IMR-90 (cell line): Measurements from ENCODE around the gene IL20.

ENCODE experiments used
- BHLHE40 ChIP-seq: fragments of 150-350 bp; IDR thresholded peaks from 2 replicates; pipeline ENCODE4 v1.6.1; 2016; ENCODE audit warnings: mild to moderate bottlenecking, low read depth, low read length
- CEBPB ChIP-seq: IDR thresholded peaks from 2 replicates; pipeline ENCODE4 v1.6.1; 2012; ENCODE audit warnings: low read depth, low read length, improper control_type of control experiment
- CHD1 ChIP-seq: IDR thresholded peaks from 2 replicates; pipeline ENCODE4 v1.6.1; 2012; ENCODE audit warnings: low read depth, low read length, improper control_type of control experiment
- FOS ChIP-seq: fragments of 150-350 bp; IDR thresholded peaks from 2 replicates; pipeline ENCODE4 v1.6.1; 2016; ENCODE audit warnings: low read depth, low read length
- MAFK ChIP-seq: IDR thresholded peaks from 2 replicates; pipeline ENCODE4 v1.6.1; 2012; ENCODE audit warnings: low read depth, low read length, improper control_type of control experiment
- MAZ ChIP-seq: IDR thresholded peaks from 2 replicates; pipeline ENCODE4 v1.6.1; 2012; ENCODE audit warnings: low read depth, mild to moderate bottlenecking, low read length, improper control_type of control experiment, moderate library complexity, borderline replicate concordance
- MXI1 ChIP-seq: IDR thresholded peaks from 2 replicates; pipeline ENCODE4 v1.6.1; 2012; ENCODE audit warnings: low read depth, mild to moderate bottlenecking, low read length, moderate library complexity, borderline replicate concordance
- POLR2A ChIP-seq: IDR thresholded peaks from 2 replicates; pipeline ENCODE4 v1.6.1; 2012; ENCODE audit warnings: mild to moderate bottlenecking, low read depth, low read length
- RAD21 ChIP-seq: IDR thresholded peaks from 2 replicates; pipeline ENCODE4 v1.6.1; 2012; ENCODE audit warnings: low read length, improper control_type of control experiment
- RCOR1 ChIP-seq: IDR thresholded peaks from 2 replicates; pipeline ENCODE4 v1.6.1; 2012; ENCODE audit warnings: mild to moderate bottlenecking, low read length, improper control_type of control experiment; ENCODE audit not compliant: insufficient replicate concordance
- RFX5 ChIP-seq: IDR thresholded peaks from 2 replicates; pipeline ENCODE4 v1.8.0; 2012; ENCODE audit warnings: low read depth, mild to moderate bottlenecking, low read length, moderate library complexity
- SMC3 ChIP-seq: fragments of 150-350 bp; IDR thresholded peaks from 2 replicates; pipeline ENCODE4 v1.6.1; 2016; ENCODE audit warnings: low read depth, mild to moderate bottlenecking, antibody characterized with exemption, low read length, moderate library complexity
- TF ChIP-seq, protein P1 (sequence below): conservative IDR thresholded peaks from 2 replicates; pipeline ENCODE4 v1.5.1; 2012; ENCODE audit warnings: mild to moderate bottlenecking, low read depth, low read length, improper control_type of control experiment
- TF ChIP-seq, protein P2 (sequence below): fragments of 150-350 bp; IDR thresholded peaks from 2 replicates; pipeline ENCODE4 v1.6.1; 2017; ENCODE audit warnings: mild to moderate bottlenecking, antibody characterized with exemption, low read length, low read depth

DNA sequence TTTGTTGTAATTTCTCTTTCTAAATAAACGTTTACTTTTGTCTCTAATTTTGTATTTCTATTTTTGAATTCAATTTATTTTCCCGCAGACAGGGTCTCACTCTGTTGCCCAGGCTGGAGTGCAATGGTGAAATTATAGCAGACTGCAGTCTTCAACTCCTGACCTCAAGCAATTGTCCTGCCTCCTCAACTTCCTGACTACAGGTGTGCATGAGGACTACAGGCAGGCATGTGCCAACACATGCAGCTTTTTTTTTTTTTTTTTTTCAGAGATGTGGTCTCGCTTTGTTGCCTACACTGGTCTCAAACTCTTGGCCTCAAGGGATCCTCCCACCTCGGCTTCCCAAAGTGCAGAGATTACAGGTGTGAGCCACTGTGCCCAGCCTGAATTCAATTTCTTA is 36.7 kb upstream of the IL20 start:
- no peak for TF ChIP-seq POLR2A
- TF ChIP-seq, protein P1, sequence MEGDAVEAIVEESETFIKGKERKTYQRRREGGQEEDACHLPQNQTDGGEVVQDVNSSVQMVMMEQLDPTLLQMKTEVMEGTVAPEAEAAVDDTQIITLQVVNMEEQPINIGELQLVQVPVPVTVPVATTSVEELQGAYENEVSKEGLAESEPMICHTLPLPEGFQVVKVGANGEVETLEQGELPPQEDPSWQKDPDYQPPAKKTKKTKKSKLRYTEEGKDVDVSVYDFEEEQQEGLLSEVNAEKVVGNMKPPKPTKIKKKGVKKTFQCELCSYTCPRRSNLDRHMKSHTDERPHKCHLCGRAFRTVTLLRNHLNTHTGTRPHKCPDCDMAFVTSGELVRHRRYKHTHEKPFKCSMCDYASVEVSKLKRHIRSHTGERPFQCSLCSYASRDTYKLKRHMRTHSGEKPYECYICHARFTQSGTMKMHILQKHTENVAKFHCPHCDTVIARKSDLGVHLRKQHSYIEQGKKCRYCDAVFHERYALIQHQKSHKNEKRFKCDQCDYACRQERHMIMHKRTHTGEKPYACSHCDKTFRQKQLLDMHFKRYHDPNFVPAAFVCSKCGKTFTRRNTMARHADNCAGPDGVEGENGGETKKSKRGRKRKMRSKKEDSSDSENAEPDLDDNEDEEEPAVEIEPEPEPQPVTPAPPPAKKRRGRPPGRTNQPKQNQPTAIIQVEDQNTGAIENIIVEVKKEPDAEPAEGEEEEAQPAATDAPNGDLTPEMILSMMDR, result no peak
- TF ChIP-seq, protein P2, sequence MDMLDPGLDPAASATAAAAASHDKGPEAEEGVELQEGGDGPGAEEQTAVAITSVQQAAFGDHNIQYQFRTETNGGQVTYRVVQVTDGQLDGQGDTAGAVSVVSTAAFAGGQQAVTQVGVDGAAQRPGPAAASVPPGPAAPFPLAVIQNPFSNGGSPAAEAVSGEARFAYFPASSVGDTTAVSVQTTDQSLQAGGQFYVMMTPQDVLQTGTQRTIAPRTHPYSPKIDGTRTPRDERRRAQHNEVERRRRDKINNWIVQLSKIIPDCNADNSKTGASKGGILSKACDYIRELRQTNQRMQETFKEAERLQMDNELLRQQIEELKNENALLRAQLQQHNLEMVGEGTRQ, result no peak
- TF ChIP-seq BHLHE40, result no peak
- no peak for TF ChIP-seq MXI1
- no peak for TF ChIP-seq SMC3
- no peak for TF ChIP-seq MAFK
- TF ChIP-seq RFX5, result no peak
- no peak for TF ChIP-seq RCOR1
- no peak for TF ChIP-seq CEBPB
- TF ChIP-seq FOS, result no peak
- no peak for TF ChIP-seq RAD21
- no peak for TF ChIP-seq MAZ
- TF ChIP-seq CHD1, result no peak
